GM12864 (cell line): Measurements from ENCODE around the gene SIX2.

ENCODE experiments used
- DNase-seq: peaks from one replicate; pipeline ENCODE4 v3.0.0-alpha.2; 2011; ENCODE audit warnings: low read depth
- H3K4me3 ChIP-seq: 2 replicates; pipeline ENCODE4 v1.5.1; 2011; ENCODE audit warnings: mild to moderate bottlenecking, low read depth, low read length, control low read depth
- TF ChIP-seq, protein P1 (sequence below): IDR thresholded peaks from 2 replicates; pipeline ENCODE4 v1.5.1; 2011; ENCODE audit warnings: low read depth, mild to moderate bottlenecking, moderate library complexity, low read length, control low read depth, inconsistent platforms; ENCODE audit errors: missing control alignments

Gene SIX2

GRCh38 chr2:45012733-45013132 is 3.5 kb upstream of the SIX2 start:
- no peak for DNase-seq
- TF ChIP-seq, protein P1, sequence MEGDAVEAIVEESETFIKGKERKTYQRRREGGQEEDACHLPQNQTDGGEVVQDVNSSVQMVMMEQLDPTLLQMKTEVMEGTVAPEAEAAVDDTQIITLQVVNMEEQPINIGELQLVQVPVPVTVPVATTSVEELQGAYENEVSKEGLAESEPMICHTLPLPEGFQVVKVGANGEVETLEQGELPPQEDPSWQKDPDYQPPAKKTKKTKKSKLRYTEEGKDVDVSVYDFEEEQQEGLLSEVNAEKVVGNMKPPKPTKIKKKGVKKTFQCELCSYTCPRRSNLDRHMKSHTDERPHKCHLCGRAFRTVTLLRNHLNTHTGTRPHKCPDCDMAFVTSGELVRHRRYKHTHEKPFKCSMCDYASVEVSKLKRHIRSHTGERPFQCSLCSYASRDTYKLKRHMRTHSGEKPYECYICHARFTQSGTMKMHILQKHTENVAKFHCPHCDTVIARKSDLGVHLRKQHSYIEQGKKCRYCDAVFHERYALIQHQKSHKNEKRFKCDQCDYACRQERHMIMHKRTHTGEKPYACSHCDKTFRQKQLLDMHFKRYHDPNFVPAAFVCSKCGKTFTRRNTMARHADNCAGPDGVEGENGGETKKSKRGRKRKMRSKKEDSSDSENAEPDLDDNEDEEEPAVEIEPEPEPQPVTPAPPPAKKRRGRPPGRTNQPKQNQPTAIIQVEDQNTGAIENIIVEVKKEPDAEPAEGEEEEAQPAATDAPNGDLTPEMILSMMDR = no peak
- H3K4me3 ChIP-seq = no peak overlapping the region

- no peak for DNase-seq
- TF ChIP-seq, protein P1 = no peak
- no peak overlapping the region for H3K4me3 ChIP-seq
Measured at GRCh38 chr2:45011621-45012602, 2.7 kb upstream of the SIX2 start.

- DNase-seq = no peak
- TF ChIP-seq, protein P1 = no peak
- no peak overlapping the region for H3K4me3 ChIP-seq
Measured at GRCh38 chr2:45011121-45011520, 1.9 kb upstream of the SIX2 start.

DNA sequence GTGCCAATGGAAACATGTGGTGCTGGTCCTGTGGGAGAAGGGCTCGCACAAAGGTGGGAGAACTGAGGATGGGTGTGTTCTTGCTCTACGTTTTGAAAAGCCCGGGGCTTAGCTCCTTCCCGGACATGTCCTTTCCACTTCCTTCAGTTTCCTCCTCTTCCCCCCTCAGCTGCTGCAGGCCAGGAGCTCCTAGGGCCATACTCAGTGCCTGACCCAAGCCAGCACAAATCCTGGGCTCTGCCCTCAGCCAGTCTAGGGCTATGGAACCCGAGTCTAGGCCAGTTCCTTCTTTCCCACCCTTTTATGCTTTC is 1.4 kb upstream of the SIX2 start:
- no peak for DNase-seq
- no peak overlapping the region for H3K4me3 ChIP-seq
- TF ChIP-seq, protein P1 = no peak

GRCh38 chr2:45009928-45010701 is 863 bp upstream of the SIX2 start:
- no peak overlapping the region for H3K4me3 ChIP-seq
- no peak for DNase-seq
- TF ChIP-seq, protein P1 = no peak

- TF ChIP-seq, protein P1 = no peak
- peak overlapping the region; percentile 41 for H3K4me3 ChIP-seq
- no peak for DNase-seq
Measured at GRCh38 chr2:45008296-45009129, 739 bp downstream of the SIX2 start.
